A549 (cell line): ENCODE data around the gene ZC3H4. TPM values are rescaled to one million over a fixed set of nuclear protein-coding genes. Genes with fewer than 3 reads are reported as not detected.

Source experiments
- ATAC-seq, 2 experiments: fragments of 200-7000 bp in 1 of 2; fragments of >200 bp in 1 of 2; cut with Nextera tagmentation in 1 of 2; cut with Tn5 transposase in 1 of 2; 3 replicates each; pipeline versions ENCODE4 v1.8.0 to v1.9.1; 2018 to 2020; ENCODE audit warnings: mild to moderate bottlenecking in 1 of 2, moderate library complexity in 1 of 2
- CTCF ChIA-PET: fragments of 300-600 bp; sonication (Branson Sonifier 250); formaldehyde crosslinking; extraction: SDS; loops from one replicate; lab custom pipeline; 2021; ENCODE audit warnings: antibody characterized with exemption, inconsistent platforms; lab: Yijun Ruan, JAX
- POLR2A ChIA-PET: fragments of 350-600 bp; formaldehyde crosslinking; extraction: SDS; loops from one replicate; lab custom pipeline; 2021; ENCODE audit warnings: antibody characterized with exemption, inconsistent platforms; lab: Yijun Ruan, JAX
- DNase-seq, 2 experiments: peaks; one replicate each; pipeline versions ENCODE4 v3.0.0 to v3.0.0-alpha.2; 2011 to 2016; ENCODE audit warnings: low read depth in 1 of 2, low spot score in 1 of 2
- FAIRE-seq: peaks from 2 replicates; lab custom pipeline; 2011; peaks lifted over from hg19 to GRCh38; lab: Jason Lieb, UNC
- H3K27ac ChIP-seq, 2 experiments: fragments of >200 bp; sonication (Bioruptor Twin); formaldehyde crosslinking; 3 replicates each; pipeline ENCODE4 v1.5.1; 2016 to 2017
- H3K4me1 ChIP-seq: fragments of >200 bp; sonication (Bioruptor Twin); formaldehyde crosslinking; 3 replicates; pipeline ENCODE4 v1.6.1; 2016
- H3K4me2 ChIP-seq: fragments of >200 bp; sonication (Bioruptor Twin); formaldehyde crosslinking; 3 replicates; pipeline ENCODE4 v1.6.1; 2016
- H3K4me3 ChIP-seq: fragments of >200 bp; sonication (Bioruptor Twin); formaldehyde crosslinking; 3 replicates; pipeline ENCODE4 v1.5.1; 2016
- H3K9me3 ChIP-seq: fragments of >200 bp; sonication (Bioruptor Twin); formaldehyde crosslinking; 3 replicates; pipeline ENCODE4 v1.6.1; 2016
- BHLHE40 ChIP-seq: IDR thresholded peaks from 2 replicates; pipeline ENCODE4 v1.6.1; 2012; ENCODE audit warnings: low read depth, low read length, inconsistent platforms
- CBX2 ChIP-seq: fragments of 200-600 bp; sonication (generic); IDR thresholded peaks from 2 replicates; pipeline ENCODE4 v1.6.1; 2016; ENCODE audit warnings: low read depth, mild to moderate bottlenecking, borderline replicate concordance
- CBX8 ChIP-seq: fragments of 200-600 bp; sonication (generic); IDR thresholded peaks from 2 replicates; pipeline ENCODE4 v1.6.1; 2016
- CEBPB ChIP-seq, 2 experiments: fragments of >200 bp in 1 of 2; sonication (Bioruptor Twin) in 1 of 2; formaldehyde crosslinking in 1 of 2; IDR thresholded peaks; 2 replicates each; pipeline ENCODE4 v1.6.1; 2012 to 2016
- CHD4 ChIP-seq: fragments of 200-600 bp; sonication (generic); IDR thresholded peaks from 2 replicates; pipeline ENCODE4 v1.6.1; 2016; ENCODE audit warnings: antibody characterized with exemption, mild to moderate bottlenecking, borderline replicate concordance
- ESRRA ChIP-seq: fragments of 150-350 bp; IDR thresholded peaks from 2 replicates; pipeline ENCODE4 v1.6.1; 2014; ENCODE audit warnings: mild to moderate bottlenecking, low read length, borderline replicate concordance
- FOSB ChIP-seq: fragments of 250-450 bp; sonication (Bioruptor Pico); IDR thresholded peaks from 2 replicates; pipeline ENCODE4 v1.5.0; 2020; ENCODE audit warnings: mild to moderate bottlenecking, moderate library complexity
- FOXS1 ChIP-seq: fragments of 250-450 bp; sonication (Bioruptor Pico); IDR thresholded peaks from 2 replicates; pipeline ENCODE4 v1.5.0; 2020; ENCODE audit warnings: mild to moderate bottlenecking, moderate library complexity
- HOXB5 ChIP-seq: fragments of 250-450 bp; sonication (Bioruptor Pico); IDR thresholded peaks from 2 replicates; pipeline ENCODE4 v1.5.0; 2020; ENCODE audit warnings: mild to moderate bottlenecking, moderate library complexity
- MAZ ChIP-seq: fragments of 150-350 bp; IDR thresholded peaks from 2 replicates; pipeline ENCODE4 v1.6.1; 2014; ENCODE audit warnings: antibody characterized with exemption, low read depth, low read length, borderline replicate concordance
- MYC ChIP-seq: IDR thresholded peaks from 2 replicates; pipeline ENCODE4 v1.6.1; 2012; ENCODE audit warnings: mild to moderate bottlenecking, inconsistent platforms, low read length, improper control_type of control experiment, borderline replicate concordance
- NFE2L2 ChIP-seq: fragments of 150-350 bp; conservative IDR thresholded peaks from 2 replicates; pipeline ENCODE4 v1.6.1; 2014; ENCODE audit warnings: low read length
- PHF8 ChIP-seq: fragments of 200-600 bp; sonication (generic); IDR thresholded peaks from 2 replicates; pipeline ENCODE4 v1.6.1; 2016; ENCODE audit warnings: low read depth, mild to moderate bottlenecking, antibody characterized with exemption, moderate library complexity, borderline replicate concordance
- RARB ChIP-seq: fragments of 250-450 bp; sonication (Bioruptor Pico); IDR thresholded peaks from 2 replicates; pipeline ENCODE4 v1.8.0; 2021; ENCODE audit warnings: mild to moderate bottlenecking, moderate library complexity
- RCOR1 ChIP-seq: fragments of 150-350 bp; IDR thresholded peaks from 2 replicates; pipeline ENCODE4 v1.6.1; 2014; ENCODE audit warnings: antibody characterized with exemption, low read length, low read depth
- RFX5 ChIP-seq: fragments of 450-650 bp; IDR thresholded peaks from 2 replicates; pipeline ENCODE4 v1.7.1; 2014; ENCODE audit warnings: antibody characterized with exemption, mild to moderate bottlenecking, moderate library complexity
- ZFP36 ChIP-seq: fragments of 450-650 bp; IDR thresholded peaks from 2 replicates; pipeline ENCODE4 v1.6.1; 2014; ENCODE audit warnings: borderline replicate concordance; ENCODE audit not compliant: partially characterized antibody
- WGBS: methylation state at CpG from one replicate; pipeline ENCODE4 v1.1.6; 2017; ENCODE audit errors: missing lambda C conversion rate; 5-methylcytosine and 5-hydroxymethylcytosine counted together
- polyA plus RNA-seq, 4 experiments: library from polyadenylated mRNA; depleted of rRNA in 3 of 4; stranded (reverse); fragments of >200 nt; fragmentation: RNase III in 1 of 4; extraction: RNeasy Plus Mini Kit Qiagen cat#74134 plus additional on column Dnase treatment in 1 of 4; gene quantifications; 2 replicates in 3 of 4; 3 replicates in 1 of 4; pipeline ENCODE4 v1.2.3, GENCODE V29; 2011 to 2017
- TF ChIP-seq, protein P1 (sequence below): IDR thresholded peaks from 2 replicates; pipeline ENCODE4 v1.6.1; 2012; ENCODE audit warnings: low read depth, borderline replicate concordance
- TF ChIP-seq, protein P2 (sequence below): fragments of >200 bp; sonication (Bioruptor Twin); formaldehyde crosslinking; IDR thresholded peaks from 3 replicates; pipeline ENCODE4 v1.6.1; 2016
- TF ChIP-seq, protein P3 (sequence below): fragments of >200 bp; sonication (Bioruptor Twin); formaldehyde crosslinking; IDR thresholded peaks from 3 replicates; pipeline ENCODE4 v1.5.1; 2016
- TF ChIP-seq, protein P4 (sequence below): fragments of 150-350 bp; IDR thresholded peaks from 2 replicates; pipeline ENCODE4 v1.6.1; 2014; ENCODE audit warnings: low read depth, mild to moderate bottlenecking, low read length
- TF ChIP-seq, protein P5 (sequence below): fragments of 200-600 bp; sonication (generic); IDR thresholded peaks from 2 replicates; pipeline ENCODE4 v1.6.1; 2016; ENCODE audit warnings: antibody characterized with exemption, mild to moderate bottlenecking, moderate library complexity
- TF ChIP-seq, protein P6 (sequence below): IDR thresholded peaks from 2 replicates; pipeline ENCODE4 v1.6.1; 2012
- TF ChIP-seq, protein P7 (sequence below): fragments of 250-450 bp; sonication (Bioruptor Pico); IDR thresholded peaks from 2 replicates; pipeline ENCODE4 v1.5.0; 2020; ENCODE audit warnings: low read depth, mild to moderate bottlenecking, moderate library complexity

Gene ZC3H4
- polyA plus RNA-seq, 2 of the 4 experiments (the other 2 are of a cell fraction) = 7.7 to 33.4 TPM

DNA sequence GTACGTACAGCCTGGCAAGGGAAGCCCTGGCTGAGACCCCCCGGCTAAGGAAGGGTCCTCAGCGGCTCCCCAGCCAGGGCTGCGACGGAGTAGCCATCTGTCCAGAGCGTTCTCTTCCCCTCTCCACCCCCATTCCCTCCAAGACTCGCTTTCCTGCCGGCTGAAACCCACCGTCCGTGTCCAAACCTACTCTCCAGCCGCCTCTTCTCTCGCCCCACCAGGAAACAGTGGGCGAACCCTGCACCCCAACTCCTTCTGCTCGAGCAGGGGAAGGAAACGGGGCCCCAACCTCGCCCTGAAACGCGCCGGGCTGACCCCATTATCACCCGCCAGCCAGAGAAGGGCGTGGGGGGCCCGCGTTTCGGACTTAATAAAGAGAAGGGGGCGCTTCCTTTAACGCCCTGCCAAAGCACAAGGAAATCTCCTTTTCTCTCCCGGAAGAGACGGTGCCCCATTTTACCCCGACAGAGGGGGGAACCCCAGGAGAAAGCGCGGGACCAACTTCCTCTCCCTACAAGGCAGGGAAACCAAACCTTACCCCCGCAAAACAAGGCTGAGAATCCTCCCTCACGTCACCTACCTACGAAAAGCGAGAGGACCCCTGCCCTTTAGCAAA is 2.5 kb downstream of the ZC3H4 start (continued):
- TF ChIP-seq HOXB5 = no peak
- no peak for TF ChIP-seq ZFP36
- TF ChIP-seq, protein P1, sequence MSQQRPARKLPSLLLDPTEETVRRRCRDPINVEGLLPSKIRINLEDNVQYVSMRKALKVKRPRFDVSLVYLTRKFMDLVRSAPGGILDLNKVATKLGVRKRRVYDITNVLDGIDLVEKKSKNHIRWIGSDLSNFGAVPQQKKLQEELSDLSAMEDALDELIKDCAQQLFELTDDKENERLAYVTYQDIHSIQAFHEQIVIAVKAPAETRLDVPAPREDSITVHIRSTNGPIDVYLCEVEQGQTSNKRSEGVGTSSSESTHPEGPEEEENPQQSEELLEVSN = 0 out of 2 replicates have a peak, but pooled peaks have one; percentile 20
- no peak for TF ChIP-seq CHD4
- TF ChIP-seq, protein P2, sequence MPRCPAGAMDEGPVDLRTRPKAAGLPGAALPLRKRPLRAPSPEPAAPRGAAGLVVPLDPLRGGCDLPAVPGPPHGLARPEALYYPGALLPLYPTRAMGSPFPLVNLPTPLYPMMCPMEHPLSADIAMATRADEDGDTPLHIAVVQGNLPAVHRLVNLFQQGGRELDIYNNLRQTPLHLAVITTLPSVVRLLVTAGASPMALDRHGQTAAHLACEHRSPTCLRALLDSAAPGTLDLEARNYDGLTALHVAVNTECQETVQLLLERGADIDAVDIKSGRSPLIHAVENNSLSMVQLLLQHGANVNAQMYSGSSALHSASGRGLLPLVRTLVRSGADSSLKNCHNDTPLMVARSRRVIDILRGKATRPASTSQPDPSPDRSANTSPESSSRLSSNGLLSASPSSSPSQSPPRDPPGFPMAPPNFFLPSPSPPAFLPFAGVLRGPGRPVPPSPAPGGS = no peak
- no peak for TF ChIP-seq RCOR1
- TF ChIP-seq, all 56 proteins: peak for 5

DNA sequence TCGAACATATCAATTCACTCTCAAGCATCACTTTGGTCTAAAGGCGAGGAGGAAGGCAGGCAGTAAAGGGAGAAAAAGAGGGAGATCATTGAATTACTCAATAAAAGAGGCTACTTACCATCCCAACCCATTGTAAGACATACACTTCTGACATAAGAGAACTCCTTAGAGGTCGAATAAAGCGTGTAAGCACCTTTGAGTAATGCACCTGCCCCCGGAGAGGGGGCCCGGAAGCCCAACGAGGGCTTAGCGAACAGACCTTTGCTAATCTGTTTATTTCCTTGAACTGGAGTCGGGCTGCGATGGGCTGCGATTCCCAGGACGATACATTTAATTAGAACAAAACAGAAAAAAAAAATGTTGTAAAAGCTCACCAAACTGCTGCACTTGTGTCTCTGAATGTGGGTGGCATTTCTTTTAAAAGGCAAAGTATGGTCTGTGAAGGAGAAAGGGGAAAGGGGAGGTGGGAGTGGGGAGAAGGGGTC is 3.0 kb downstream of the ZC3H4 start:
- no peak for FAIRE-seq

More for the DNA sequence above, 3.0 kb downstream of the ZC3H4 start:
- H3K27ac ChIP-seq = peak overlapping the region; percentile 99
- TF ChIP-seq, protein P3, sequence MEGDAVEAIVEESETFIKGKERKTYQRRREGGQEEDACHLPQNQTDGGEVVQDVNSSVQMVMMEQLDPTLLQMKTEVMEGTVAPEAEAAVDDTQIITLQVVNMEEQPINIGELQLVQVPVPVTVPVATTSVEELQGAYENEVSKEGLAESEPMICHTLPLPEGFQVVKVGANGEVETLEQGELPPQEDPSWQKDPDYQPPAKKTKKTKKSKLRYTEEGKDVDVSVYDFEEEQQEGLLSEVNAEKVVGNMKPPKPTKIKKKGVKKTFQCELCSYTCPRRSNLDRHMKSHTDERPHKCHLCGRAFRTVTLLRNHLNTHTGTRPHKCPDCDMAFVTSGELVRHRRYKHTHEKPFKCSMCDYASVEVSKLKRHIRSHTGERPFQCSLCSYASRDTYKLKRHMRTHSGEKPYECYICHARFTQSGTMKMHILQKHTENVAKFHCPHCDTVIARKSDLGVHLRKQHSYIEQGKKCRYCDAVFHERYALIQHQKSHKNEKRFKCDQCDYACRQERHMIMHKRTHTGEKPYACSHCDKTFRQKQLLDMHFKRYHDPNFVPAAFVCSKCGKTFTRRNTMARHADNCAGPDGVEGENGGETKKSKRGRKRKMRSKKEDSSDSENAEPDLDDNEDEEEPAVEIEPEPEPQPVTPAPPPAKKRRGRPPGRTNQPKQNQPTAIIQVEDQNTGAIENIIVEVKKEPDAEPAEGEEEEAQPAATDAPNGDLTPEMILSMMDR = no peak
- TF ChIP-seq FOSB (CRISPR knock-in tag) (no peak), MAZ (no peak), RFX5 (no peak), RARB (CRISPR knock-in tag) (no peak), PHF8 (no peak), NFE2L2 (no peak), CBX8 (no peak), CBX2 (no peak), MYC (no peak), FOXS1 (no peak), BHLHE40 (no peak), ESRRA (no peak), CEBPB (IDR thresholded peaks at IDR 0.05) (no peak)
- TF ChIP-seq, protein P4, sequence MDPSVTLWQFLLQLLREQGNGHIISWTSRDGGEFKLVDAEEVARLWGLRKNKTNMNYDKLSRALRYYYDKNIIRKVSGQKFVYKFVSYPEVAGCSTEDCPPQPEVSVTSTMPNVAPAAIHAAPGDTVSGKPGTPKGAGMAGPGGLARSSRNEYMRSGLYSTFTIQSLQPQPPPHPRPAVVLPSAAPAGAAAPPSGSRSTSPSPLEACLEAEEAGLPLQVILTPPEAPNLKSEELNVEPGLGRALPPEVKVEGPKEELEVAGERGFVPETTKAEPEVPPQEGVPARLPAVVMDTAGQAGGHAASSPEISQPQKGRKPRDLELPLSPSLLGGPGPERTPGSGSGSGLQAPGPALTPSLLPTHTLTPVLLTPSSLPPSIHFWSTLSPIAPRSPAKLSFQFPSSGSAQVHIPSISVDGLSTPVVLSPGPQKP = no peak
- TF ChIP-seq, protein P5, sequence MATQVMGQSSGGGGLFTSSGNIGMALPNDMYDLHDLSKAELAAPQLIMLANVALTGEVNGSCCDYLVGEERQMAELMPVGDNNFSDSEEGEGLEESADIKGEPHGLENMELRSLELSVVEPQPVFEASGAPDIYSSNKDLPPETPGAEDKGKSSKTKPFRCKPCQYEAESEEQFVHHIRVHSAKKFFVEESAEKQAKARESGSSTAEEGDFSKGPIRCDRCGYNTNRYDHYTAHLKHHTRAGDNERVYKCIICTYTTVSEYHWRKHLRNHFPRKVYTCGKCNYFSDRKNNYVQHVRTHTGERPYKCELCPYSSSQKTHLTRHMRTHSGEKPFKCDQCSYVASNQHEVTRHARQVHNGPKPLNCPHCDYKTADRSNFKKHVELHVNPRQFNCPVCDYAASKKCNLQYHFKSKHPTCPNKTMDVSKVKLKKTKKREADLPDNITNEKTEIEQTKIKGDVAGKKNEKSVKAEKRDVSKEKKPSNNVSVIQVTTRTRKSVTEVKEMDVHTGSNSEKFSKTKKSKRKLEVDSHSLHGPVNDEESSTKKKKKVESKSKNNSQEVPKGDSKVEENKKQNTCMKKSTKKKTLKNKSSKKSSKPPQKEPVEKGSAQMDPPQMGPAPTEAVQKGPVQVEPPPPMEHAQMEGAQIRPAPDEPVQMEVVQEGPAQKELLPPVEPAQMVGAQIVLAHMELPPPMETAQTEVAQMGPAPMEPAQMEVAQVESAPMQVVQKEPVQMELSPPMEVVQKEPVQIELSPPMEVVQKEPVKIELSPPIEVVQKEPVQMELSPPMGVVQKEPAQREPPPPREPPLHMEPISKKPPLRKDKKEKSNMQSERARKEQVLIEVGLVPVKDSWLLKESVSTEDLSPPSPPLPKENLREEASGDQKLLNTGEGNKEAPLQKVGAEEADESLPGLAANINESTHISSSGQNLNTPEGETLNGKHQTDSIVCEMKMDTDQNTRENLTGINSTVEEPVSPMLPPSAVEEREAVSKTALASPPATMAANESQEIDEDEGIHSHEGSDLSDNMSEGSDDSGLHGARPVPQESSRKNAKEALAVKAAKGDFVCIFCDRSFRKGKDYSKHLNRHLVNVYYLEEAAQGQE = no peak
- TF ChIP-seq, protein P1 = no peak
- TF ChIP-seq, protein P6, sequence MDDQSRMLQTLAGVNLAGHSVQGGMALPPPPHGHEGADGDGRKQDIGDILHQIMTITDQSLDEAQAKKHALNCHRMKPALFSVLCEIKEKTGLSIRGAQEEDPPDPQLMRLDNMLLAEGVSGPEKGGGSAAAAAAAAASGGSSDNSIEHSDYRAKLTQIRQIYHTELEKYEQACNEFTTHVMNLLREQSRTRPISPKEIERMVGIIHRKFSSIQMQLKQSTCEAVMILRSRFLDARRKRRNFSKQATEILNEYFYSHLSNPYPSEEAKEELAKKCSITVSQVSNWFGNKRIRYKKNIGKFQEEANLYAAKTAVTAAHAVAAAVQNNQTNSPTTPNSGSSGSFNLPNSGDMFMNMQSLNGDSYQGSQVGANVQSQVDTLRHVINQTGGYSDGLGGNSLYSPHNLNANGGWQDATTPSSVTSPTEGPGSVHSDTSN = no peak
- TF ChIP-seq, protein P7, sequence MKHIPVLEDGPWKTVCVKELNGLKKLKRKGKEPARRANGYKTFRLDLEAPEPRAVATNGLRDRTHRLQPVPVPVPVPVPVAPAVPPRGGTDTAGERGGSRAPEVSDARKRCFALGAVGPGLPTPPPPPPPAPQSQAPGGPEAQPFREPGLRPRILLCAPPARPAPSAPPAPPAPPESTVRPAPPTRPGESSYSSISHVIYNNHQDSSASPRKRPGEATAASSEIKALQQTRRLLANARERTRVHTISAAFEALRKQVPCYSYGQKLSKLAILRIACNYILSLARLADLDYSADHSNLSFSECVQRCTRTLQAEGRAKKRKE = no peak
- no peak for DNase-seq
- no peak for ATAC-seq
- peak overlapping the region; percentile 98 for H3K4me3 ChIP-seq
- H3K4me1 ChIP-seq = peaks cover 44% of the 10 kb centered on the region
- H3K9me3 ChIP-seq = no peaks in the 10 kb centered on the region
- 11% methylated on average over 12 of the region's 12 CpGs for WGBS
- H3K4me2 ChIP-seq = peak overlapping the region; percentile 72
- ChIA-PET CTCF (interaction anchor here (1.0 to 1.9 kb wide), 3 partner anchors 15 to 31 kb away, joined by 3 to 7 read pairs (median 5); no protein-coding TSS in a partner anchor), POLR2A (interaction anchor here (0.6 kb wide), 1 partner anchor 116 kb away, joined by 3 read pairs; no protein-coding TSS in a partner anchor)
